ENCODE results near the gene SGF29. TPM values are rescaled to one million over a fixed set of nuclear protein-coding genes. Genes with fewer than 3 reads are reported as not detected.
"Not testable (repeated sequence)": the region's sequence is repeated elsewhere in the genome, so short reads cannot be mapped to it uniquely, and the experiment has no call there.

Gene SGF29
- total and polyA plus RNA-seq, 12 donors: 11.1 to 35.1 (median 14.9) TPM

DNA sequence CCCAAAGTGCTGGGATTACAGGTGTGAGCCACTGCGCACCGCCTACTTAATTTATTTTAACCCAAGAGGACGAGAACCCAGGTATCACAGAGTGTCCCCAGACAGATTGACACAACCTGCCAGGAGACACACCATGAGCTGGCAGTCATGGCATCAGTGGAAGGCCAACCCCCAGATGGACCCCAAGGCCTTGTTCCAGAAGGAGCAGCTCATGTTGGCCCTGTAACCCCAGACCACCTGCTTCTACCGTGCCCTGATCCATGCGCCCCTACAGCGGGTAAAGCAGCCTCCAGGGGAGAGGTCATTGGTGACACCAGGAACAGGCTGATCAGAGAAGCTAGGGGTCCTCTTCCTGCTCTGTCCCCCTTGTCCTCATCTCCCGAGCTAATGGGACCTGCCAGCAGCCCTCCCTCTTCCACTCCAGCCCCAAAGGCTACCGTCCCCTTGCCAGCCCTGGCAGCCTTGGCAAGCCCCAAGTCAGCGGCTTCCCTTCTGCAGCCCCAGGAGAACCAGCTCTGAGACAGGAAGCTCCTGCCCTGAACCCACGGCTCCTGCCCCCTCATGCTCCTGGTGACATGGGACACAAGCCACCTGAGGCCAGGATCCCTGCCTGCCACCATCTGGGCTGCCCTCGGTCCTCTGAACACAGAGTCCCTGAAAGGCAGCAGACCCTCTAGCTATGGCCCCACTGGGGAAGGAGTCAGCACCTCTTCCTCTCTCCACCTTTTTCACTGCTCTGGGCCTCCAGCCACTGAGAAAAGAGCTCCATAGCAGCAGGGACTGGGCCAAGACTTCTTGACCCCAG, 49.9 kb downstream of the SGF29 start:
- WGBS, 2 donors: 76 to 80% methylated on average over 11 of the region's 11 CpGs
- ATAC-seq (peak in 1 of 8 donors; percentile 6), DNase-seq (no peak)
- H3K4me1 ChIP-seq: no peaks in the 10 kb centered on the region
- no peak overlapping the region for H3K4me3 ChIP-seq
- H3K36me3 ChIP-seq: peaks cover 0 to 36% (median 0%) of the 10 kb centered on the region in 9 donors
- no peaks in the 10 kb centered on the region for H3K9me3 ChIP-seq
- H3K27me3 ChIP-seq: no peaks in the 10 kb centered on the region
- no peak overlapping the region for H3K27ac ChIP-seq
- intact Hi-C loops (cut with DNase I): no loop called here
- TF ChIP-seq, protein P1, sequence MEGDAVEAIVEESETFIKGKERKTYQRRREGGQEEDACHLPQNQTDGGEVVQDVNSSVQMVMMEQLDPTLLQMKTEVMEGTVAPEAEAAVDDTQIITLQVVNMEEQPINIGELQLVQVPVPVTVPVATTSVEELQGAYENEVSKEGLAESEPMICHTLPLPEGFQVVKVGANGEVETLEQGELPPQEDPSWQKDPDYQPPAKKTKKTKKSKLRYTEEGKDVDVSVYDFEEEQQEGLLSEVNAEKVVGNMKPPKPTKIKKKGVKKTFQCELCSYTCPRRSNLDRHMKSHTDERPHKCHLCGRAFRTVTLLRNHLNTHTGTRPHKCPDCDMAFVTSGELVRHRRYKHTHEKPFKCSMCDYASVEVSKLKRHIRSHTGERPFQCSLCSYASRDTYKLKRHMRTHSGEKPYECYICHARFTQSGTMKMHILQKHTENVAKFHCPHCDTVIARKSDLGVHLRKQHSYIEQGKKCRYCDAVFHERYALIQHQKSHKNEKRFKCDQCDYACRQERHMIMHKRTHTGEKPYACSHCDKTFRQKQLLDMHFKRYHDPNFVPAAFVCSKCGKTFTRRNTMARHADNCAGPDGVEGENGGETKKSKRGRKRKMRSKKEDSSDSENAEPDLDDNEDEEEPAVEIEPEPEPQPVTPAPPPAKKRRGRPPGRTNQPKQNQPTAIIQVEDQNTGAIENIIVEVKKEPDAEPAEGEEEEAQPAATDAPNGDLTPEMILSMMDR (IDR thresholded peaks at IDR 0.05): no peak

DNA sequence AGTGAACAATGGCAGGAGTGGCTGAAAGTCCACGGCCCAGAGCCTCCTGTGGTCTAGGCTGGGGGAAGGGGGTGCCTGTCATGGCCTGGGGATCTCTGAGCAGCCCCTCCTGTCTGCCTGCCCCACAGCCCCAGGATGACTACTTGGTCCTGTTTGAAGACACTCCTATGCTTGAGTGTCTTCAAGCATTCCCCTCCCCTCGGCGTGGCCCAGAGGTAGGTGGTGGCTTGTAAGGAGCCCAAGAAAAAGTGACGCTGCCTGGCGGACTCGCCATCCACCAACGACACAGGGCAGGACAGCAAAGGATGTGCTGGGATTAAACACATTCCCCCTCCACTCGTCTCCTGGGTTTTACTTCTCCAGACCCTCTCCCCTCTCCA, 50.5 kb downstream of the SGF29 start:
- intact Hi-C loops (cut with DNase I): no loop called here
- DNase-seq (no peak), ATAC-seq (no peak)
- peaks cover 0 to 4% (median 2%) of the 10 kb centered on the region in 9 donors for H3K4me1 ChIP-seq
- 72 to 78% methylated on average over 8 of the region's 8 CpGs for WGBS, 2 donors
- H3K27ac ChIP-seq: no peak overlapping the region
- peaks cover 0 to 36% (median 0%) of the 10 kb centered on the region in 9 donors for H3K36me3 ChIP-seq
- no peaks in the 10 kb centered on the region for H3K27me3 ChIP-seq
- H3K4me3 ChIP-seq: no peak overlapping the region
- no peaks in the 10 kb centered on the region for H3K9me3 ChIP-seq
- TF ChIP-seq, protein P1 (IDR thresholded peaks at IDR 0.05): no peak

DNA sequence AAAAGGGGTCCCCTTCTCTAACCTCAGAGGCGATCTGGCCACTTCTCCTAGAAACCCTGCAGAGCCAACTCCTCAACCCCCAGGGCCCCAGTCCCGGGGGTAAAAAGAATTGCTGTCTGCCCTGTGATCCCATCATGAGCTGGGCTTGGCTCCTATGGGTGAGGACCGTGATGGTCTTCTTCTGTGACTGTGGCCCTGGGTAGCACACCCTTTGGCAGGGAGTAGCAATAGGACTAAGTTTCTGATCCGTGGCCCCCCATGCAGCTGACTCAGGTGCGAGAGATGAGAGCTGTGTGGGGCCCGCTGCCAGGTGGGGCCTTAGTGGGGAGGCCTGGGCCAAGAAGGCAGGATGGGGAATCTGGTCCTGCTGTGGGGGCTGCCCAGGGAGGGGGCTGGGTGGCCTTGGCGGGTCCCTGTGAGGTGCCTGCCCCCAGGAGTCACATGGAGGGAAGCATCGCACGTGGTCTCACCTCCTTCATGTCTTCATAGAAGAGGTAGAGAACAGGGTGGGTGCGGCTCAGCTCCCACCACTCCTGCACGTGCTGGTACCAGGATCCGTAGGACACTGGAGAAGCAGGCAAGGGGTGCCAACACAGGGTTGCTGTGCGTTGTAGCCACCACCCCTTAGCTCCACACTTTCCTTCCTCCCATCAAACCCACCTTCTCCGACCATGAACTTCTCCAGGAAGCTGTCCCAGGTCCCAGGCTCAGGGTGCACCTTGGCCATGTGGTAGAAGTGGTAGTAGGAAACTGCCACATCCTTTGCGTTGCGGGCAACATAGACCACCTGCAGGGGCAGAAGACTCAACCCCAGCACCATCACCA, 52.8 kb downstream of the SGF29 start:
- no peaks in the 10 kb centered on the region for H3K9me3 ChIP-seq
- intact Hi-C loops (cut with DNase I): no loop called here
- 90 to 95% methylated on average over 16 of the region's 16 CpGs for WGBS, 2 donors

DNA sequence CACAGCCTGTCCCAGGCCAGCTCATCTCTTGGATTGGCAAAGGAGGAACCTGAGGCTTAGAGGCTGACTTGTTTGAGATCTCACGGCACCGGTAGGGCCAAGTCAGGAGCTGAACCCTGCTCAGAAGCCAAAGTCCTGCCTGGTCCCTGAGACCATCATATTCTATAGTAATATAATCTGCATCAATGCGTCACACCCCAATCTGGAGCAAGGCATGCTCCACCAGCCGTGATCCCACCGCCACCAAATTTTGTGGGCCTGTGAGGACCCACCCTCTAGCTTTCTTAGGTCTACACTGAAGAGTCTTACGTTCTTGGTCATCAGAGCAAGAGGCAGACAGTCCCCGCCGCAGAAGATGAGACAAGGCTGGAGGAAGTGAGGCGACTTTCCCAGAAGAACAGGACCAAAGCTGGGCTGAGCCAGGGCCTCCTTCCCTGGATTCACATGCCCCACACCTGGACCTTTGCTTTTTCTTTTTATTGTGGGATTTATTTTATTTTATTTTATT, 53.5 kb downstream of the SGF29 start:
- Histone ChIP-seq H3K4me1 (peaks cover 0 to 23% (median 16%) of the 10 kb centered on the region in 9 donors), H3K36me3 (peaks cover 0 to 36% (median 0%) of the 10 kb centered on the region in 9 donors), H3K9me3 (no peaks in the 10 kb centered on the region), H3K4me3 (no peak overlapping the region), H3K27me3 (no peaks in the 10 kb centered on the region), H3K27ac (no peak overlapping the region)
- intact Hi-C loops (cut with DNase I): no loop called here
- TF ChIP-seq, protein P1 (IDR thresholded peaks at IDR 0.05): no peak
- DNase-seq (peak in 1 of 2 donors; percentile 2), ATAC-seq (no peak)
- 96% methylated on average over 9 of the region's 9 CpGs for WGBS, 2 donors

More for the DNA sequence above, 52.8 kb downstream of the SGF29 start:
- TF ChIP-seq, protein P1 (IDR thresholded peaks at IDR 0.05): no peak
- H3K27me3 ChIP-seq: no peaks in the 10 kb centered on the region
- DNase-seq (peak in 1 of 2 donors; percentile 2), ATAC-seq (no peak)
- H3K36me3 ChIP-seq: peaks cover 0 to 36% (median 0%) of the 10 kb centered on the region in 9 donors
- H3K27ac ChIP-seq: no peak overlapping the region
- H3K4me3 ChIP-seq: no peak overlapping the region
- peaks cover 0 to 23% (median 16%) of the 10 kb centered on the region in 9 donors for H3K4me1 ChIP-seq

DNA sequence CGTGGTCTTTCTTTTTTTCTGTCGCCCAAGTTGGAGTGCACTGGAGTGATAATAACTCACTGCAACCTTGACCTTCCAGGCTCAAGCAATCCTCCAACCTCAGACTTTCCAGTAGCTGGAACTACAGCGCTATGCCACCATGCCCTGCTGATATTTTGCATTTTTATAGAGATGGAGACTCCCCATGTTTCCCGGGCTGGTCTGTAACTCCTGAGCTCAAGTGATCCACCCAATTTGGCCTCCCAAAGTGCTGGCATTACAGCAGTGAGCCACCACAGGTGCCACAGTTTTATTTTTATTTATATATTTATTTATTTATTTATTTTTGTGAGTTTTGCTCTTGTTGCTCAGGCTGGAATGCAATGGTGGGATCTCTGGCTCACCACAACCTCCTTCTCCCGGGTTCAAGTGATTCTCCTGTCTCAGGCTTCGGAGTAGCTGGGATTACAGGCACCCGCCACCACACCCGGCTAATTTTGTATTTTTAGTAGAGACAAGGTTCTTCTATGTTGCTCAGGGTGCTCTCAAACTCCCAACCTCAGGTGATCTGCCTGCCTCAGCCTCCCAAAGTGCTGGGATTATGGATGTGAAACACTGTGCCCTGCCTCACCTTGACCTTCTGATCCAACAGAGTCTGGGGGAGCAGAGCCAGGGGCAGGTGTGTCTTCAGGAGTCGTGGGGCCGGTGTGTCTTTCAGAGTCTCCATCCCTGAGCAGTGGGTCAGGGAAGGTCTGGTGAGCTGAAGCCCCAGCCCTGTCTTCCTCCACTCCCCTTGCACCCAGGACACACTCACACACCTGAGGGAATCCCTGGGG, 54.2 kb downstream of the SGF29 start:
- peaks cover 0 to 23% (median 16%) of the 10 kb centered on the region in 9 donors for H3K4me1 ChIP-seq
- ATAC-seq; H3K27me3 ChIP-seq; H3K27ac ChIP-seq; H3K9me3 ChIP-seq; intact Hi-C loops (cut with DNase I); H3K4me3 ChIP-seq: not testable (repeated sequence)
- peaks cover 0 to 36% (median 0%) of the 10 kb centered on the region in 9 donors for H3K36me3 ChIP-seq
- WGBS, 2 donors: 94 to 95% methylated on average over 10 of the region's 10 CpGs
- peak in 1 of 2 donors; percentile 2 for DNase-seq

DNA sequence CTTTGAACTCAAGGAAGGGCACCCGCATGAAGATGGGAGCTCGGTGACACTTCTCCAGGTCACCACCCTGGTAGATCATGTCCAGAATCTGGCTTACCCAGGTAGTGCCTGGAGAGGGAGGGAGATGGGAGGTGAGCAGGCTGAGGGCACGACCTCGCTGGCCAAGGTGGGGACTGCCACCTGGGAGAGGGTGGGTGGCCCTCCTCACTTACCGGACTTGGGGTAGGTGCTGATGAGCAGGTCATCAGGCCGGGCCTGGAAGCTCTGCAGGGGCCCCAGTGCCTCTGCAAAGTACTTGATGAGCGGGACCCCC, 54.7 kb downstream of the SGF29 start:
- intact Hi-C loops (cut with DNase I); H3K27me3 ChIP-seq; ATAC-seq; H3K4me3 ChIP-seq; H3K27ac ChIP-seq; H3K9me3 ChIP-seq: not testable (repeated sequence)
- H3K36me3 ChIP-seq: peaks cover 0 to 36% (median 0%) of the 10 kb centered on the region in 9 donors
- DNase-seq: peak in 1 of 2 donors; percentile 3
- WGBS, 2 donors: 96 to 97% methylated on average over 5 to 6 of the region's 7 CpGs
- peaks cover 0 to 23% (median 16%) of the 10 kb centered on the region in 9 donors for H3K4me1 ChIP-seq

Measured in heart right ventricle (tissue), 16 donors.